Measurements from ENCODE around the gene TERT.

DNA sequence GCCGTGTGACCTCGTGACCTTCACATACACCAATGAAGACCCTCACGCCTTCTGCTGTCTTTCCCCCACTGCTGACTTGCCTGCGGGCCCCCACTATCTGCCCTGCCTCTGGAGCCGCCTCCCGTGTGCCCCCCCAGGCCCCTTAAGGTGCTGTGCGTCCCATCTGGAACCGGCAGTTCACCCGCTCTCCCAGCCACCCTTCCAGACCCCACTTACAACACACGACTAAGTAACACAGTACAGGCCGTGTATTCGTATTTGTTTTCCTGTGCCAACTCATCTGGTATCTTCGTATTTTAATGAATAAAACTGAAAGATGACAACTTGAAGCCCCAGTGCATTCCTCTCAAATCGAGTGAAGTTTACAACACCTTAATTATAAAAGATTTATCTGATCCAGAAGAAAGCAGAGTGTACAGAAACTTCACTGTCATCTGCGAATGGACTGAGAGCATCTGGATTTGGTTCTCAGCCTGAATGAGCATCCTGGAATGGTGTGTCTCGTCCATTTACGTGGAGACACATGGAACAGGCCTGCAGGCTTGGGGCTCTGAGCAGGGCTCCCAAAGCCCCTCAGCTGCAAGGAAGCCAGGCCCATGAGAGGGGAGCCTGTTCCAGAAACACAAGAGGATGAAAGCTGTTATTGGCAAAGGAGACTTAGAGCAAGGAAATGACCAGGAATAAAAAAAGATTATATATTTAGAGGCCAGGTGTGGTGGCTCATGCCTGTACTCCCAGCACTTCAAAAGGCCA, 21.9 kb upstream of the TERT start:
- no peak for TF ChIP-seq CTCF (conservative IDR thresholded peaks at IDR 0.05 in 1 of 2, IDR thresholded peaks at IDR 0.05 in 1 of 2; ENCODE audit: extremely low read depth in 1 of 2, insufficient read depth in 1 of 2, low read depth in 1 of 2, low read length in 2 of 2)
- TF ChIP-seq EZH2 (IDR thresholded peaks at IDR 0.05; ENCODE audit: borderline replicate concordance, low read length): no peak

All from mammary epithelial cell (primary cell).